NCI-H345 treated with DMSO at 0.1 percent for 48 hours (cell line): Measurements from ENCODE around the gene MACROD2.

Experiments
- DNase-seq: peaks from one replicate; lab custom pipeline; 2025; ENCODE audit not compliant: unreplicated experiment; lab: John Stamatoyannopoulos, UW

Gene MACROD2

GRCh38 chr20:15584507-15584906, 1589.2 kb downstream of the MACROD2 start:
- no peak for DNase-seq

DNA sequence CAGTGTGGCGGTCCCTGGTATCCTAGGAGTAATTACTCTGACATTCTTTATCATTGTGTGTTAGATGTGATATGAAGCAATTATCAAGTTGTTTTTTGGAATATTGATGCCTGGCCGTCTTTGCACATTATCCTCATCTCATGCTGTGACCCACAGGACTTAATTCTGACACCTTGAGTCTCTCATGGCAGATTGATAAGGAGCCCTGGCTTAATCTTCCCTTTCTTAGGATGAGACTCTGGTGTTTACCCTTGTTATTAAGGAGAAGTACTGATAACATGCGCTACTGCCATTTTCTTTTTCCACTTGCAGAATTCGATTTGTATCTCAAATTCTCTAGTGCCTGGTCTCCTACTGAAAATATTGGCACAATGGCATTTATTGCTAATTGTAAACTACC, 1597.8 kb downstream of the MACROD2 start:
- DNase-seq, result no peak

- DNase-seq, result no peak
Observed at GRCh38 chr20:15594158-15594695, 1598.9 kb downstream of the MACROD2 start.

- DNase-seq, result no peak
Observed at GRCh38 chr20:15596220-15596890, 1601.0 kb downstream of the MACROD2 start.

GRCh38 chr20:15597306-15597705, 1602.0 kb downstream of the MACROD2 start:
- DNase-seq, result no peak

DNA sequence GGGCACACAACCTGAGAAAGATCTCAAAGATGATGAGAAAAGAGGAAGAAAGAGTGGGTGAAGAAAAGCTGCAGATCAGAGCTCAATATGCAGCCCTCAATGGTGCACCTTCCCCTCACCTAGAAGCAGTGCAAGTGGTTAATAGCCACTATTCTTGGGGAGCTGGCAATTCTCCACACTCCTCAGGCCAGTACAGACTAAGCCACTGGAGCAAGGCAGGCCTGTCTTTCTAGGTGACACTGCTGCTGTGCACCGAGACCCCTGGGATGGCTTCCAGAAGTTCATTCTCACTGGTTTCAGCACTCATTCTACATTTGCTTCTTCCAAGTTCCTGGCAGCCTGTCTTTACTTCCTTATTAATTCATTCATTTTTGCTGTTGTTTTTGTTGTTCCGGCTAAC, 1604.6 kb downstream of the MACROD2 start:
- no peak for DNase-seq

GRCh38 chr20:15600565-15600964, 1605.2 kb downstream of the MACROD2 start:
- DNase-seq, result no peak

GRCh38 chr20:15603506-15603905, 1608.2 kb downstream of the MACROD2 start:
- DNase-seq, result no peak

DNA sequence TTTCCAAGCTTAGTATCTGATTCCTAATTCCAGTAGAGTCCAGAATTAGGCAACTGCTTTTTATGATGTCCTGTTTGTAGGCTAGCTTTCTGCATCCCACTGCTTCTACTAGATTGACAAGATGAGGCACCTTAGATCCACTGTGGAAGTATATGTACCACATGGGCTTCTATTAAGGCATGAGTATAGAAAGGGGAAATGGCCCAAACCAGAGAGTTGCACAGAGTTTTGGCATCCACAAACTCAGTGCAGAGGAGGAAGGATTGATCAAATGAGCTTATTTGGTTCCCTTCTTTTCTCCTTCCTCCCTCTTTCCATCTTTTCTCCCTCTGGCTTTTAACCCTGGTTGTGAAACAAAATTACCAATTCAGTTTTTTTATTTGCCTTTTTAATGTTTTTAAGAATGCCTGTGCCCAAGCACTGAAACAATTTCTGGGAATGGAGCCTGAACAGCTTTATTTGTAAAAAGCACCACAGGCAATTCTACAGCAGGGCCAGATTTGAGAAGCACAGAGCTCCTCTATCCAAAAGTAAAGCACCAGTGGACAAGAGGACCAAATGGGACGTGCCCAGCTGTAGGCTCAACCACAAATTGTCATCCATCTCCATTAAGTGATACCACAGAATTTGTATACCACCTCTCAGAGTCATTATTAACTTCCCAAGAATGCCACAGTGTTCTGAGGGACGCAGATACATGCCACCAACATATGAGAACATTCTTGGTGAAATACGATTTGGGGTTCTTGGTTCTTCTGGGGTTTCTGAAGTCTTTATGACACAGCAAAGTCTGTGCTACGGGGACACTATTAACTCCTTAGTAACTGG, 1608.9 kb downstream of the MACROD2 start:
- no peak for DNase-seq

- DNase-seq, result no peak
Observed at GRCh38 chr20:15609921-15610320, 1614.6 kb downstream of the MACROD2 start.

DNA sequence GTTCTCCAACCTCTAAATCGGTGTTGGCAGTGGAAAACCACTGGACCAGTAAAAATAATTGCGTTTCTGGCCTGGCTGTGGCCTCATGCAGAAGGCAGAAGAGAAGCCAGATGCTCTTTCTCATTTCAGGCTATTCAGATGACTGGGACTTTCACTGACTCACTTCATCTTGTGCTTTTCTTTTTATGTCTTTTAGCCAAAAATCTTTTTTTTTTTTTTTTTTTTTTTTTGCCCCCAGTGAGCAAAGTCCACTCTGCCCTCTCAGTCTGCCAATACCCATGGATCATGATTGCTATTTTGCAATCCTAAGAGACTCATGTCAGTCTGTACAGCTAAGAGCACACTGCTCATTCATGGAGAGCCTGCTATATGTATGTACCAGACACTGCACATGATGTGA, 1615.5 kb downstream of the MACROD2 start:
- DNase-seq, result no peak

DNA sequence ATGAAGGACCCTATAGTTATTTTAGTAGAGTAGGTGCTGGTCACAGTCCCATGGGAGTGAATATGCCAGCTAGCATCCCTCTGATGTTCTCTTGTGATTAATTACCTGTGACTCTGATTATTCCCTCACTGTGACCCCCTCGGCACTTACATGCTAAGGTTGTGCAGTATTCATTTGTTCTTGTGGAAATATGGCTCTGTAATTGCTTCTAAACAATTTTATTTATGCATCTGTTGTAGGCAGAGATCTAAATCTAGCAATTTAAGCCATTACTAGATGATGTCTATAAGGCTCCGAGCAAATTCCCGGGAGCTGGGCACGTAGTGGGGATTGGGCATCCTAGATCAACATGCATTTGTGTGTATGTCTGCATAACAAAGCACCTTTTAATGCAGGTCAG, 1616.2 kb downstream of the MACROD2 start:
- DNase-seq, result no peak

- DNase-seq, result no peak
Observed at GRCh38 chr20:15612198-15612597, 1616.9 kb downstream of the MACROD2 start.

DNA sequence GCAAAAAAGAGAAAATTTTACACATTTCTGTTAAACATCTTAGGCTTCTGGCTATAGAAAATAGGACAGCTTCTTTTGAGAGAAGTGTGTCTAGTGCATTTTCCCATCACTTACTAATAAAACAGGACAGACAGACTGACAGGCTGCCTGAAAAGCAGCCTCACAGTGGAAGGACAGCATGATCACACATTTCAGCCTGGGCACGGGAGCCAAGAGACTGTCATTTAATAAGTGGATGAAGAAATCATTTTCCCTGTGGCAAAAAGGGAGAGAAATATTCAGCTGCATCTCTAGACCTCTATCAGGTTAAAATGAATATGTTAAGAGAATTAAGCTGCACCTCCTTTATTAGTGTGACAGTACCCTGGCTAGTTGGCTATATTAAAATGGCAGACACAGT, 1617.5 kb downstream of the MACROD2 start:
- DNase-seq, result no peak

DNA sequence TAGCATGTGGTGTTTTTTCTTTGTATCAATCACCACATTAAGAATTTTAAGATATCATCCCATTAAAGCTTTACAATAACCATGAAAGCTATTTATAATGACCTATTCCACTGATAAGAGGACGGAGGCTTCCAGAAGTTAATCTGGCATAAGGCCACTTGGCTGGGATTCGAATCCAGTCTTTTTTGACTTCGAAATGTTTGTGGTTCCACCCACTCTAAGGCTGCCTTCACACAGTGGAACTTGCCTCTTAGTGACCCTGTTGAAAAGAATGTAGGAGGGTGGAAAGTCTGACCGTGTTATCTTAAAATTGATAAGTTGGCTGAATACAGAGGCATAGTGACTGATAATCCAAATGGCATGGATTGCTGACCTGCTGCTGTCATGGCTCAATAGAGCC, 1618.2 kb downstream of the MACROD2 start:
- no peak for DNase-seq

GRCh38 chr20:15616626-15617025, 1621.3 kb downstream of the MACROD2 start:
- no peak for DNase-seq

DNA sequence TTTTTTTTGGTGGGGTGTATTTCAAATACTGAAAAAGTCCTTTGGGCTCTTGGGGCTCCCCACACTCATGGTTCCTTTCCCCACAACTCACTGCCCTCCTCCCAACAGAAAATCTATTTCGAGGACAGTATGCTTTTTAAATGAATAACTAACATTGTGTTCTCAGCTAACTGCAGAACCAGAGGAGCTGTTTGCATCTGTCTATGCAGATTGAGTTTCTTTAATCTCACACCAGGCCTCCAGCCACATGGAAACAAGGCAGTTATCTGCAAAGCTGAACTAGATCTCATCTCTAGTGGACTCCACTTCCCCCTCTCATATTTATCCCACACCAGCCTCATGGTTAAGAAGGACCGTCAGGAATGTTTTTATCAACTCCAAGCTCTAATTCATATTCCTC, 1622.8 kb downstream of the MACROD2 start:
- DNase-seq, result no peak

- no peak for DNase-seq
Observed at GRCh38 chr20:15618912-15619311, 1623.6 kb downstream of the MACROD2 start.

DNA sequence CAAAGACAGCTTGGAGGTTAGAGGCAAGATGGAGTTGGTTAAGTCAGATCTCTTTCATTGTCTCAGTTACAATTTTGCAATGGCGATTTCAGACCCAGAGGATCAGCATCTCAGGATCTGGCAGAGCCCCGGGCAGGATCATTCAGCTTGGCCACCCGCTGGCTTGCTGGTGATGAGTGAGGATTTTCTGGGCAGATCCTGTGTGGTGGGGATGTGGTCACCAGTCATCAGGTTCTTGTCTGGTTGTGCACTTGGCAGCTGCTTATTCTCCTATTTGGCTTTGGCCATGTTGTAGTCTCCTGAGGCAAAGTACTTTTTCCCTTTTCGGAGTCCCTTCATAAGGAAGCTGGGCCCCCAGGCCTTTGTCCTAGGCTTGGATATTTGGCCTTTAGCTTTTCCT, 1624.0 kb downstream of the MACROD2 start:
- no peak for DNase-seq

DNA sequence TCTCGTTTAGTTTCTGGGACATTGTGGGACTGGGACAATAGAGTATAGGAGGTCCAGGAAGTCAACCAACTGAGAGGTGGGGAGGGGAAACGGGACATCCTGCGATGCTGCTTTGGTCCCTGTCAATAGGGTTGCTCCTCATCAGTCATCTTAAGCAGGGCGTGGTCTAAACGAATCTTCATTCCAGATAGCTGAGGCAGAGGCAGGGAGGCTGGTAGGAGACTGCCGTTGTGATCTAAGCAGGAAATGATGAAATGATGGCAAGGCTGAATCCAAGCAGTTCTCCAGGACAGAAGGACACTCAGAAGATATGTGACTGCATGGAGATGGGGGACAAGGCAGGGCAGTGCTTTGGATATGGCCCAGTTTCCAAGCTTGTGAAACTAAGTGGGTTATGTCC, 1624.5 kb downstream of the MACROD2 start:
- DNase-seq, result no peak

DNA sequence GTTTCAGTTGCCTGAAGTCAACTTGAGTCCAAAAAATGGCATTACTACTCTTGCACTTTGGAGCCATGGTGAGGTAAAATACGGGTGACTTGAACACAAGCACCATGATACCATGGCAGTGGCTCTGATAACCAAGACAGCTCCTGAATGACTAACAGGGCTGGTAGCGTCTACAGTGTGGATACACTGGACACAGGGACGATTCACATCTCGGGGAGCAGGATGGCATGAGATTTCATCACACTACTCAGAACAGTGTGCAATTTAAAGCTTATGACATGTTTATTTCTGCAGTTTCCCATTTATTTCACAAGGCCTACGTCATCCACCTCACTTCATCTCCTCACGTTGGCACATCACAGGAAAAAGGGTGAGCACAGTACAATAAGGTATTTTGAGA, 1627.1 kb downstream of the MACROD2 start:
- no peak for DNase-seq

- no peak for DNase-seq
Observed at GRCh38 chr20:15623215-15623614, 1627.9 kb downstream of the MACROD2 start.
